Common myeloid progenitor, CD34-positive (primary cell): ENCODE measurements around the gene CTAGE8.
"Not testable (repeated sequence)": the region's sequence is repeated elsewhere in the genome, so short reads cannot be mapped to it uniquely, and the experiment has no call there.

Experiments used
- CTCF ChIA-PET: fragments of 350-600 bp; sonication (Branson Sonifier 250); formaldehyde crosslinking; loops from one replicate; lab custom pipeline; 2021; ENCODE audit warnings: antibody characterized with exemption; lab: Charles Lee
- POLR2A ChIA-PET: fragments of 350-600 bp; sonication (Branson Sonifier 250); formaldehyde crosslinking; loops from one replicate; lab custom pipeline; 2021; ENCODE audit warnings: antibody characterized with exemption; lab: Charles Lee
- DNase-seq, 3 donors: peaks; one replicate each; pipeline versions ENCODE4 v3.0.0 to v3.0.0-alpha.2; 2013
- H3K27ac ChIP-seq, 2 experiments: 1 replicate in 1 of 2; 2 replicates in 1 of 2; pipeline ENCODE4 v1.7.0; 2013; ENCODE audit warnings: inconsistent platforms in 2 of 2, low read length in 2 of 2, mild to moderate bottlenecking in 2 of 2, low read depth in 1 of 2, moderate library complexity in 1 of 2; ENCODE audit not compliant: severe bottlenecking in 2 of 2, insufficient read depth in 1 of 2, poor library complexity in 1 of 2
- H3K27me3 ChIP-seq, 5 experiments: replicated peaks in 2 of 5; 1 replicate in 3 of 5; 2 replicates in 2 of 5; pipeline versions ENCODE4 v1.6.1 to v1.7.0; 2013; ENCODE audit warnings: low read length in 4 of 5, mild to moderate bottlenecking in 2 of 5, moderate library complexity in 2 of 5, inconsistent platforms in 1 of 5; ENCODE audit not compliant: insufficient read depth in 5 of 5, control insufficient read depth in 4 of 5
- H3K36me3 ChIP-seq, 4 experiments: 1 replicate in 2 of 4; 2 replicates in 2 of 4; pipeline versions ENCODE4 v1.6.1 to v1.7.0; 2013; ENCODE audit warnings: low read length in 3 of 4, control low read depth in 1 of 4, mild to moderate bottlenecking in 1 of 4; ENCODE audit not compliant: control insufficient read depth in 4 of 4, insufficient read depth in 4 of 4
- H3K4me1 ChIP-seq, 4 experiments: 1 replicate in 3 of 4; 2 replicates in 1 of 4; pipeline versions ENCODE4 v1.6.1 to v1.7.1; 2013; ENCODE audit warnings: low read length in 3 of 4, mild to moderate bottlenecking in 3 of 4, control low read depth in 1 of 4, inconsistent platforms in 1 of 4, moderate library complexity in 1 of 4; ENCODE audit not compliant: control insufficient read depth in 4 of 4, insufficient read depth in 4 of 4; ENCODE audit errors: control extremely low read depth in 1 of 4
- H3K4me3 ChIP-seq, 7 experiments: 1 replicate in 4 of 7; 2 replicates in 3 of 7; pipeline versions ENCODE4 v1.5.1 to v1.7.0; 2013; ENCODE audit warnings: mild to moderate bottlenecking in 7 of 7, low read length in 6 of 7, moderate library complexity in 6 of 7, inconsistent platforms in 2 of 7, low read depth in 2 of 7, control low read depth in 1 of 7; ENCODE audit not compliant: insufficient read depth in 4 of 7, control insufficient read depth in 1 of 7; ENCODE audit errors: extremely low read depth in 1 of 7
- H3K9me3 ChIP-seq, 5 experiments: 1 replicate in 4 of 5; 2 replicates in 1 of 5; pipeline versions ENCODE4 v1.6.1 to v1.7.1; 2013; ENCODE audit warnings: low read length in 4 of 5, mild to moderate bottlenecking in 2 of 5, inconsistent platforms in 1 of 5, low read depth in 1 of 5, moderate library complexity in 1 of 5; ENCODE audit not compliant: control insufficient read depth in 4 of 5, insufficient read depth in 2 of 5; ENCODE audit errors: control extremely low read depth in 1 of 5
- WGBS: methylation state at CpG from one replicate; pipeline ENCODE4 v1.1.5; 2013; ENCODE audit not compliant: insufficient coverage; 5-methylcytosine and 5-hydroxymethylcytosine counted together

Gene CTAGE8

DNA sequence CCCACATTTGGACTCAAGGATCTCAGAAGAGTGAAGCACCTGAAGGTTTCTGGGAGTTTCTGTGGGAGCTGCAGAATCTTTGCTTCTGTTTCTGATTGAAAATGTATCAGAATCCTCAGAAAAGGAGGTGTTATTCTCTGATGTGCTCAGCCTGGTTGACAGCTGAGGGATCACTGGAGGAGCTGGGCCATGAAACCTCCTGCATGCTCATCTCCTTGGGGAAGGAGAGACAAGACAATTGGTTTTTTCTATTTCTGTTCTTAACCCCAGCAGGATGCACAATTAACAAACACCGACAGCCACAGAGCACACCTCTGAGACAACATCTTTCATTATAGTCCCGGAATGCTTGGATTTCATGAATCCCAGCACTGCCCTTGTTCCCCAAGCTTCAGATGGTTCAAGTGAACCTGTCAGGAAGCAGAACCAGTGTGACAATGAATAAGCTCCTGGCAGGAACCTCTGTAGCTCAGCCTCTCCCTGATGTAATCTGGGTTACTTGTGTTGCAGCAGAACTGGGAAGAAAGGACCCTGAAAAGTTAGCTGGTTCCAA, 30.5 kb downstream of the CTAGE8 start:
- H3K27ac ChIP-seq, H3K27me3 ChIP-seq, H3K9me3 ChIP-seq, H3K36me3 ChIP-seq, H3K4me3 ChIP-seq, CTCF ChIA-PET, DNase-seq, H3K4me1 ChIP-seq, POLR2A ChIA-PET: not testable (repeated sequence)
- 100% methylated on average over 1 of the region's 2 CpGs for WGBS

DNA sequence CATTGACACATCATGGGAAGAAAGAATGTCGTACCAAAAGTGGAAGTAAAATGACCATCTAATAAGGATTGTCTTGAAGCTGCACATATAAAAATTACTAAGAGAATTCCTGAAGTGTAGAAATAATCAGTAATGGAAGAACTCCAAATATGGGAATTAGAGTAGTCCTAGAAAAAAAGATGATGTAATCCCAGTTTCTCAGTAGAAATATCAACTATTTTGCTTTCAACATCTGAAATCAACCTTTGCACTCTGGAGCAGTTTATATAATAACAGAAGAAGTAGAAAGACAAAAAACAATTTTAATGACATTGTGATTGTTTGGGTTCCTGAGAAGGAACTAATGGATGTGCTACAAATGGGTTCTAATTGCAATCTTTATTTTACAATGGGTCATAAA, 36.0 kb downstream of the CTAGE8 start:
- H3K27ac ChIP-seq, H3K9me3 ChIP-seq, H3K4me1 ChIP-seq, H3K4me3 ChIP-seq, CTCF ChIA-PET, DNase-seq, H3K27me3 ChIP-seq, POLR2A ChIA-PET, H3K36me3 ChIP-seq: not testable (repeated sequence)
- no CpG with 5 or more reads among the region's 1 CpG for WGBS

DNA sequence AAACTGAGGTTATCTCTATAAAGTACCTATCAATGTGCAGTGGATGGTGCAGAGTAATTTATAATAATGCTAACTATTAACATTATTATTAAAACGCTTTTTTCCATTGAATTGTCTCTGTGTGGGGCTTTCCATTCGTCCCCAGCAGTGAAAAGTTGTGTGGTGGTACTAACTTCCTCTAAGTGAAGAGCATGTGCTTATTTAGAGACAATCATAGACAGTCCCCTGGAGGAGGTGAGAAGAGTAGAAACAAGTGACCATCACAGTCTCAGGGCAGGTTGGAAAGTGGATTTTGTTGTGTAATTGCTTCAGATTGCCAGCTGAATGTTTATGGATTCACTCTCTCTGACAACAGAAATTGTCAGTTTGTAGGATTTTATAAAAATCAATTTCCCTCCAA, 38.1 kb downstream of the CTAGE8 start:
- H3K9me3 ChIP-seq, CTCF ChIA-PET, H3K27ac ChIP-seq, POLR2A ChIA-PET, H3K4me1 ChIP-seq, H3K27me3 ChIP-seq, DNase-seq, H3K4me3 ChIP-seq, H3K36me3 ChIP-seq: not testable (repeated sequence)
- WGBS, result no CpG with 5 or more reads among the region's 2 CpGs

DNA sequence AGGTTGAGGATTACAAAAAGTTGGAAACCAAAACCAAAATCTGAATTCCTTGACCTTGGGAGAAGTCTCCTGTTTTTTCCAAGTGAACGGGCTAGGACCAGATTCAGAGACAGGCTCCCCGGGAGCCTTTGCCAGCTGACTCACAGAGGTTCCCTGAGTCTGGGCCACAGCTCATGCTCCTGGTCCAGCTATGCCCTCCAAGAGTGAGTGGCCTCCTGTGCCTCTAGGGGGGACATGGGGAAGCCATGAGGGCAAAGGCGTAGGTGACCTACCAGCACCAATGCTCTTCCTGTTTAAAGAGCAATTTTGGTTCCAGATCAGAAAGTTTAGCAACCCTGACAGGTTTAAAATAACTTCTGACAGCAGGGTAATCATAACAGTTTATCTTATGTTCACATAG, 40.3 kb downstream of the CTAGE8 start:
- H3K36me3 ChIP-seq, DNase-seq, H3K9me3 ChIP-seq, H3K27ac ChIP-seq, H3K4me1 ChIP-seq, H3K4me3 ChIP-seq, H3K27me3 ChIP-seq, CTCF ChIA-PET, POLR2A ChIA-PET: not testable (repeated sequence)
- WGBS, result 100% methylated on average over 1 of the region's 3 CpGs

DNA sequence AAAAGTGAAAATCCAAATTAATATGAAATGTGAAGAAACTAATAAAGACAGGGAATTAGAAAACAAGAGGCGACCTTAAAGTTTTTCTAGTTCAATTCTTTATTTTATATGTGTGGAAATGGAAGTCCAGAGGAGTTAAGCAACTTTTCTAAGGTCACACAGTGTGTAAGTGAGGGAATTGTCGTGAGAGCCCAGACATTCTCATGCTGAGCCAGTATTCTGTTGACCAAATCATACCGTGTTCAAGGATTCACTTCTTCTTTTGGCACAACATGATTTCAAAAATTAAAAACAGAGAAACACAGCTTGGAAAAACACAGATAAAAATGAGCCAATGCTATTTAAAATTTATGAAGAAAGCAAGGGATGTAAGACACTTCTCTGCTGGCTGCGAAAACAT, 42.2 kb downstream of the CTAGE8 start:
- H3K9me3 ChIP-seq, H3K36me3 ChIP-seq, DNase-seq, POLR2A ChIA-PET, H3K27me3 ChIP-seq, H3K27ac ChIP-seq, CTCF ChIA-PET, H3K4me1 ChIP-seq, H3K4me3 ChIP-seq: not testable (repeated sequence)
- 100% methylated on average over 1 of the region's 4 CpGs for WGBS

DNA sequence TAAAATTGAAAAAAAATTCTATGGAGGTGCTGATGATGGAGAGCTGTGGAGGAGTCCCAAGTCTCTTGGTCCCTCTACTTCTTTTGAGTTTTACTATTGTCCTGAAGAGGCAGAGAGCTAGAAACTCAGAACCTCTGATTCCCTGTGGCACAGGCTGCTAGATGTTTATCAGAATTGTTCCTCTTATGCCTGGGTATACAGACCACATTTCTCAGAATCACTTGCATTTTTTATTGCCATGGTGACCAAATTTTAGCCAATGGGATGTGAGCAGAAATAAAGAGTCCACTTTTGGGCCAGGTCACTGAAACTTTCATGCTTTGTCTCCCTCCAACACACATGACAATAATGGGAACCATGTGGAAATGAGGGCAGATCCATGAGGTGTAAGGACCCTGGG, 45.4 kb downstream of the CTAGE8 start:
- H3K4me1 ChIP-seq, H3K27me3 ChIP-seq, DNase-seq, H3K36me3 ChIP-seq, H3K27ac ChIP-seq, H3K4me3 ChIP-seq, H3K9me3 ChIP-seq, POLR2A ChIA-PET, CTCF ChIA-PET: not testable (repeated sequence)

DNA sequence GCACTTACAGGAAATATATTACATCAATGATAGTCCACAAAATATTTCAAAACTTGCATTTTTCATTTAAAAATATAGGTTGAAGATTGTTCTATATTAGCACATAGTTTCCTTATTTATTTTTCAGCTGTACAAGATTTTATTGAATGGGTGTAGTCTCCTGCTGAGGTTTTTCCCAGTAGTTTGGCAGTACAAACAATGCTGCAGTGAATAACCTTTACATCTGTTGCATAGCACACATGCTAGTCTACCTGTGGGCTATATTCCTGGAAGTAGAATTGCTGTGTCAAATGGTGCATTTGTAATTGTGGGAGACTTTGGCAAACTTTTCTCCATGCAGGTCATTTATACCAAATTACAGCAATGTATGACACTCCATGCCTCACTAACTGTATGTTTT, 48.6 kb downstream of the CTAGE8 start:
- H3K9me3 ChIP-seq, CTCF ChIA-PET, POLR2A ChIA-PET, H3K36me3 ChIP-seq, H3K27me3 ChIP-seq, H3K4me1 ChIP-seq, DNase-seq, H3K4me3 ChIP-seq, H3K27ac ChIP-seq: not testable (repeated sequence)
